ENCODE measurements around the gene PIPOX. TPM values are rescaled to one million over a fixed set of nuclear protein-coding genes. Genes with fewer than 3 reads are reported as not detected.

Gene PIPOX
- total and polyA plus RNA-seq, 2 of the 8 experiments (the other 6 are each of a cell fraction or from before 2014, with no cell fraction given) = 57.2 to 99.6 TPM

DNA sequence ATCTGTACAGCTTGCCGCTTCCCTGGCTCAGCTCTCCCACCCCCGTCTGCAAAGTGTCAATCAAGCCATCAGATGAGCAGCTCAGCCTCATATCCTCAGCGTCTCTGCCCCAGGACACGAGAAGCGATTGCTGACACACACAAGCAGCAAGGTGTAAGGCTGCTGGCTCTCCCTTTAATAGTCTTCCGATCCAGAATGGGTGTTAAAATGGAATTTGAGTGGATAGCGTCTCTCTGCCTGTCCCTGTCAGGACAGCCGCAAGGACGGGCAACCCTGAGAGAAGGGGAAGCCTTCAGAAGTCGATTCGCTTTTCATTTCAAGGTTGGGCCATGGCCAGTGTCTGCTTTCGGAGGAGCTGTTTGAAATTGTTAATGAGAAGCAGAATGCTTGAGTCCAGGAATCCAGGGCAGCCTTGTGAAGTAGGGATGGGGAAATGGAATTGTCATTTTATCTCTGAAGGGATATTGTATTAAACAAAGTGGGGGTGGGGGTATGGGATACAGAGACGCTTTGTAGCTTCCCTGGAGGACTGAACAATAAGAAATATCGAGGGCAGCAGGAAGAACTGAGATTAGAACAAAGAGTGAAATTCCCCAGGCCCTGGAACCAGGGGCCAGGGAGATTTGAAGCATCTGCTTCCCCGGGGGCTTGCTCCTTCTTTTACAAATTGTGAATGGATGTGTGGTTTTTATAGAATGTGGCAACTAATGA lies 4.7 kb upstream of the PIPOX start:
- Histone ChIP-seq H3K4me3 (ENCODE audit: extremely low read depth in 1 of 4, insufficient read depth in 2 of 4, low read depth in 3 of 4, low read length in 4 of 4) (no peak overlapping the region), H3K4me2 (ENCODE audit: insufficient read depth in 1 of 2, low read depth in 2 of 2, low read length in 2 of 2) (peak overlapping the region; percentile 12 to 16), H3K4me1 (replicated peaks in 1 of 4; ENCODE audit: control insufficient read depth in 3 of 4, insufficient read depth in 4 of 4, low read length in 3 of 4) (peaks cover 20 to 38% (median 26%) of the 10 kb centered on the region in 4 experiments), H3K23ac (ENCODE audit: insufficient read length) (no peak overlapping the region), H3K4ac (replicated peaks; ENCODE audit: insufficient read length, low read depth, low read length) (peak overlapping the region; percentile 16), H3K14ac (ENCODE audit: insufficient read length) (no peak overlapping the region), H4K5ac (ENCODE audit: insufficient read length, low read depth, low read length) (no peak overlapping the region), H2AFZ (ENCODE audit: low read length) (no peak overlapping the region), H2BK120ac (replicated peaks; ENCODE audit: low read depth, low read length) (peak overlapping the region; percentile 70), H3K36me3 (ENCODE audit: control insufficient read depth in 2 of 4, insufficient read depth in 4 of 4, low read length in 3 of 4) (peaks cover 0 to 4% (median 0%) of the 10 kb centered on the region in 4 experiments; a peak in 1 of 8 replicates), H3K9ac (replicated peaks in 1 of 4; ENCODE audit: extremely low read depth in 1 of 4, low read depth in 3 of 4, low read length in 3 of 4) (no peak overlapping the region; a peak in 1 of 7 replicates), H3K23me2 (ENCODE audit: low read depth, low read length) (0 out of 2 replicates have a peak, but pooled peaks cover 2% of the 10 kb centered on the region), H3K79me2 (ENCODE audit: control insufficient read depth in 1 of 2, insufficient read depth in 2 of 2, low read length in 2 of 2) (no peaks in the 10 kb centered on the region), H3K18ac (ENCODE audit: extremely low read depth, low read length) (peak overlapping the region; percentile 88), H2AK5ac (ENCODE audit: low read depth, low read length) (peak overlapping the region; percentile 42), H4K91ac (replicated peaks; ENCODE audit: insufficient read length, low read length) (peak overlapping the region; percentile 96), H3K56ac (replicated peaks; ENCODE audit: insufficient read length, low read depth, low read length) (no peak overlapping the region), H3K27ac (ENCODE audit: low read depth, low read length) (peak overlapping the region; percentile 41; the same call in 1 of the 2 replicates), H2BK20ac (ENCODE audit: low read length) (peak overlapping the region; percentile 99), H2BK5ac (ENCODE audit: low read depth, low read length) (peak overlapping the region; percentile 97), H2BK15ac (ENCODE audit: low read length) (peak overlapping the region; percentile 55; the same call in 1 of the 2 replicates), H3K9me3 (ENCODE audit: insufficient read depth in 2 of 2, low read depth in 1 of 2, low read length in 1 of 2) (peaks cover 5 to 6% of the 10 kb centered on the region in 2 experiments; a peak in 3 of 4 replicates), H2BK12ac (ENCODE audit: low read depth, low read length) (peak overlapping the region; percentile 93), H3K27me3 (replicated peaks in 1 of 4; ENCODE audit: control insufficient read depth in 3 of 4, extremely low read depth in 1 of 4, insufficient read depth in 3 of 4, low read length in 3 of 4) (no peaks in the 10 kb centered on the region), H4K8ac (ENCODE audit: extremely low read depth, insufficient read depth, low read length) (no peak overlapping the region), H3K79me1 (ENCODE audit: low read depth, low read length) (no peaks in the 10 kb centered on the region), H4K20me1 (replicated peaks in 1 of 2; ENCODE audit: control insufficient read depth in 1 of 2, insufficient read depth in 2 of 2, low read length in 2 of 2) (no peaks in the 10 kb centered on the region)
- DNase-seq (ENCODE audit: low read depth in 1 of 2, low spot score in 2 of 2) (no peak), FAIRE-seq (peak; percentile 69)
- ChIA-PET POLR2A (ENCODE audit: partially characterized antibody) (interaction anchor here (0.7 to 2.4 kb wide), 12 partner anchors 8 to 88 kb away, joined by 3 to 9 read pairs (median 4); partner anchors contain the start of gene PHF12), CTCF (ENCODE audit: partially characterized antibody) (interaction anchor here (0.6 to 3.5 kb wide), 17 partner anchors 10 to 554 kb away, joined by 3 to 17 read pairs (median 4); no protein-coding TSS in a partner anchor)
- WGBS, 2 experiments (ENCODE audit: extremely low coverage in 1 of 2, insufficient coverage in 1 of 2, insufficient read length in 1 of 2, insufficient replicate concordance in 2 of 2, low coverage in 1 of 2, low lambda C conversion rate in 2 of 2, missing lambda C conversion rate in 1 of 2) = 46% methylated on average over 15 of the region's 15 CpGs; no CpG with 5 or more reads in 1 of the 2 experiments
- TF ChIP-seq RAD21 (IDR thresholded peaks at IDR 0.05 in 1 of 2, conservative IDR thresholded peaks at IDR 0.05 in 1 of 2; ENCODE audit: low read depth in 2 of 2, low read length in 2 of 2) (no peak), TBP (IDR thresholded peaks at IDR 0.05; ENCODE audit: low read depth, low read length) (no peak), CBX8 (IDR thresholded peaks at IDR 0.05; ENCODE audit: borderline replicate concordance, low read depth, low read length) (no peak), JUN (IDR thresholded peaks at IDR 0.05; ENCODE audit: low read depth, low read length) (no peak), RXRA (IDR thresholded peaks at IDR 0.05; ENCODE audit: insufficient read depth, low read depth, low read length) (no peak), BRCA1 (IDR thresholded peaks at IDR 0.05; ENCODE audit: low read depth, low read length) (no peak), SP2 (IDR thresholded peaks at IDR 0.05; ENCODE audit: low read length) (no peak), KDM1A (IDR thresholded peaks at IDR 0.05; ENCODE audit: borderline replicate concordance, low read length) (no peak), EGR1 (IDR thresholded peaks at IDR 0.05; ENCODE audit: borderline replicate concordance, low read depth, low read length) (no peak), TAF1 (IDR thresholded peaks at IDR 0.05; ENCODE audit: low read depth, low read length) (no peak), EP300 (IDR thresholded peaks at IDR 0.05; ENCODE audit: borderline replicate concordance in 1 of 2, low read depth in 2 of 2, low read length in 2 of 2) (no peak)
